ENCODE results near the gene GRK1. TPM values are rescaled to one million over a fixed set of nuclear protein-coding genes. Genes with fewer than 3 reads are reported as not detected.
A peak's percentile ranks its signal among the peaks of the same experiment; 100 is the strongest.

Gene GRK1
- total RNA-seq, 1 donor from 2014 or later, result 0.07 TPM

GRCh38 chr13:113664751-113665596 lies 2.0 kb upstream of the GRK1 start:
- no peak for TF ChIP-seq CTCF (IDR thresholded peaks at IDR 0.05)
- Mint-ChIP-seq H3K4me3 (ENCODE audit: unreplicated experiment) (no peak overlapping the region), H3K4me1 (ENCODE audit: low read depth) (no peaks in the 10 kb centered on the region), H3K27ac (ENCODE audit: unreplicated experiment) (no peak overlapping the region), H3K9me3 (ENCODE audit: low read depth) (peaks cover 25% of the 10 kb centered on the region), H3K36me3 (ENCODE audit: low read depth) (peaks cover 7% of the 10 kb centered on the region), H3K27me3 (ENCODE audit: low read depth) (peaks cover 8% of the 10 kb centered on the region)
- peak; percentile 74 for DNase-seq (ENCODE audit: low spot score)

- no peak for TF ChIP-seq CTCF (IDR thresholded peaks at IDR 0.05)
- peaks cover 7% of the 10 kb centered on the region for H3K36me3 Mint-ChIP-seq (ENCODE audit: low read depth)
- H3K27me3 Mint-ChIP-seq (ENCODE audit: low read depth), result peaks cover 8% of the 10 kb centered on the region
- no peak overlapping the region for H3K4me3 Mint-ChIP-seq (ENCODE audit: unreplicated experiment)
- H3K27ac Mint-ChIP-seq (ENCODE audit: unreplicated experiment), result no peak overlapping the region
- no peaks in the 10 kb centered on the region for H3K4me1 Mint-ChIP-seq (ENCODE audit: low read depth)
- peaks cover 19% of the 10 kb centered on the region for H3K9me3 Mint-ChIP-seq (ENCODE audit: low read depth)
- peak; percentile 68 for DNase-seq (ENCODE audit: low spot score)
Observed at GRCh38 chr13:113665597-113666328, 1.3 kb upstream of the GRK1 start.

GRCh38 chr13:113666329-113666670 lies 719 bp upstream of the GRK1 start:
- no peak overlapping the region for H3K27ac Mint-ChIP-seq (ENCODE audit: unreplicated experiment)
- no peak overlapping the region for H3K4me3 Mint-ChIP-seq (ENCODE audit: unreplicated experiment)
- H3K9me3 Mint-ChIP-seq (ENCODE audit: low read depth), result peaks cover 14% of the 10 kb centered on the region
- peaks cover 6% of the 10 kb centered on the region for H3K36me3 Mint-ChIP-seq (ENCODE audit: low read depth)
- peaks cover 8% of the 10 kb centered on the region for H3K27me3 Mint-ChIP-seq (ENCODE audit: low read depth)
- TF ChIP-seq CTCF (IDR thresholded peaks at IDR 0.05), result no peak
- H3K4me1 Mint-ChIP-seq (ENCODE audit: low read depth), result no peaks in the 10 kb centered on the region
- DNase-seq (ENCODE audit: low spot score), result no peak

- Mint-ChIP-seq H3K4me1 (ENCODE audit: low read depth) (no peaks in the 10 kb centered on the region), H3K27me3 (ENCODE audit: low read depth) (peaks cover 5% of the 10 kb centered on the region), H3K27ac (ENCODE audit: unreplicated experiment) (no peak overlapping the region), H3K4me3 (ENCODE audit: unreplicated experiment) (no peak overlapping the region), H3K9me3 (ENCODE audit: low read depth) (no peaks in the 10 kb centered on the region), H3K36me3 (ENCODE audit: low read depth) (no peaks in the 10 kb centered on the region)
- peak; percentile 85 for DNase-seq (ENCODE audit: low spot score)
- TF ChIP-seq CTCF (IDR thresholded peaks at IDR 0.05), result no peak
Observed at GRCh38 chr13:113667771-113668490, 912 bp downstream of the GRK1 start.

- Mint-ChIP-seq H3K27me3 (ENCODE audit: low read depth) (peaks cover 5% of the 10 kb centered on the region), H3K4me1 (ENCODE audit: low read depth) (no peaks in the 10 kb centered on the region), H3K27ac (ENCODE audit: unreplicated experiment) (no peak overlapping the region), H3K9me3 (ENCODE audit: low read depth) (no peaks in the 10 kb centered on the region), H3K36me3 (ENCODE audit: low read depth) (no peaks in the 10 kb centered on the region), H3K4me3 (ENCODE audit: unreplicated experiment) (no peak overlapping the region)
- peak; percentile 74 for DNase-seq (ENCODE audit: low spot score)
- TF ChIP-seq CTCF (IDR thresholded peaks at IDR 0.05), result no peak
Observed at GRCh38 chr13:113668491-113668971, 1.5 kb downstream of the GRK1 start.
